SK-N-SH (cell line): ENCODE results near the gene CADM2. TPM values are rescaled to one million over a fixed set of nuclear protein-coding genes. Genes with fewer than 3 reads are reported as not detected.

ENCODE experiments used
- CTCF ChIA-PET: fragments of 300-600, 350-600 bp; formaldehyde crosslinking; extraction: SDS; loops from one replicate; lab custom pipeline; 2021; lab: Yijun Ruan, JAX
- POLR2A ChIA-PET: fragments of 350-600 bp; sonication (Branson Sonifier 250); formaldehyde crosslinking; extraction: SDS; loops from one replicate; lab custom pipeline; 2020; ENCODE audit warnings: antibody characterized with exemption, inconsistent platforms; lab: Yijun Ruan, JAX
- DNase-seq: peaks from one replicate; pipeline ENCODE4 v3.0.0; 2012
- H2AFZ ChIP-seq: fragments of 200-600 bp; sonication (generic); 2 replicates; pipeline ENCODE4 v1.8.1; 2016; ENCODE audit warnings: antibody characterized with exemption, mild to moderate bottlenecking, low read depth
- H3F3A ChIP-seq: fragments of 200-600 bp; sonication (generic); replicated peaks from 2 replicates; pipeline ENCODE3; 2016; ENCODE audit warnings: antibody characterized with exemption, mild to moderate bottlenecking; ENCODE audit not compliant: insufficient read depth
- H3K27ac ChIP-seq, 2 experiments: fragments of 200-500 bp in 1 of 2; fragments of 200-600 bp in 1 of 2; sonication (Bioruptor generic) in 1 of 2; sonication (generic), shearing (Covaris generic) in 1 of 2; 2 replicates each; pipeline versions ENCODE4 v1.5.1 to v1.6.1; 2014 to 2016; ENCODE audit warnings: low read depth in 2 of 2, inconsistent platforms in 1 of 2, low read length in 1 of 2, mild to moderate bottlenecking in 1 of 2, mixed read lengths in 1 of 2
- H3K27me3 ChIP-seq: fragments of 200-600 bp; sonication (generic), shearing (Covaris generic); 2 replicates; pipeline ENCODE4 v1.6.1; 2016; ENCODE audit warnings: mixed run types; ENCODE audit not compliant: insufficient read depth
- H3K36me3 ChIP-seq, 2 experiments: fragments of 200-500 bp in 1 of 2; fragments of 200-600 bp in 1 of 2; sonication (Bioruptor generic) in 1 of 2; sonication (generic) in 1 of 2; replicated peaks in 1 of 2; 2 replicates each; pipeline versions ENCODE3 to v1.5.1; 2014 to 2016; ENCODE audit warnings: low read length in 1 of 2, mild to moderate bottlenecking in 1 of 2; ENCODE audit not compliant: insufficient read depth in 2 of 2, control insufficient read depth in 1 of 2
- H3K4me1 ChIP-seq, 2 experiments: fragments of 200-500 bp in 1 of 2; fragments of 200-600 bp in 1 of 2; sonication (Bioruptor generic) in 1 of 2; sonication (generic), shearing (Covaris generic) in 1 of 2; 2 replicates each; pipeline versions ENCODE4 v1.5.1 to v1.6.1; 2014 to 2016; ENCODE audit warnings: low read depth in 1 of 2, low read length in 1 of 2, mixed run types in 1 of 2; ENCODE audit not compliant: insufficient read depth in 2 of 2, control insufficient read depth in 1 of 2
- H3K4me2 ChIP-seq: fragments of 200-600 bp; sonication (generic), shearing (Covaris generic); 2 replicates; pipeline ENCODE4 v1.6.1; 2017; ENCODE audit warnings: mixed run types
- H3K4me3 ChIP-seq, 2 experiments: fragments of 200-500 bp in 1 of 2; fragments of 200-600 bp in 1 of 2; sonication (Bioruptor generic) in 1 of 2; sonication (generic), shearing (Covaris generic) in 1 of 2; 2 replicates each; pipeline versions ENCODE4 v1.5.1 to v1.8.1; 2014 to 2016; ENCODE audit warnings: low read depth in 2 of 2, inconsistent platforms in 1 of 2, low read length in 1 of 2, mild to moderate bottlenecking in 1 of 2, mixed read lengths in 1 of 2, moderate library complexity in 1 of 2
- H3K79me2 ChIP-seq: fragments of 200-600 bp; sonication (generic); 2 replicates; pipeline ENCODE4 v1.8.1; 2017; ENCODE audit warnings: mild to moderate bottlenecking; ENCODE audit not compliant: insufficient read depth
- H3K9ac ChIP-seq: fragments of 200-600 bp; sonication (generic); 2 replicates; pipeline ENCODE4 v1.6.1; 2017; ENCODE audit warnings: mixed run types
- H3K9me2 ChIP-seq: fragments of 200-600 bp; sonication (generic); 2 replicates; pipeline ENCODE4 v1.6.1; 2017; ENCODE audit warnings: mixed run types
- H3K9me3 ChIP-seq: fragments of 200-600 bp; sonication (generic); 2 replicates; pipeline ENCODE4 v1.6.1; 2017; ENCODE audit warnings: mixed run types, mild to moderate bottlenecking, moderate library complexity
- H4K20me1 ChIP-seq: fragments of 200-600 bp; sonication (generic); 2 replicates; pipeline ENCODE4 v1.6.1; 2017; ENCODE audit warnings: mild to moderate bottlenecking, mixed run types; ENCODE audit not compliant: insufficient read depth
- CHD2 ChIP-seq: fragments of 150-350 bp; IDR thresholded peaks from 2 replicates; pipeline ENCODE4 v1.6.1; 2018; ENCODE audit warnings: low read length; ENCODE audit not compliant: partially characterized antibody
- EP300 ChIP-seq, 2 experiments: IDR thresholded peaks; 2 replicates each; pipeline versions ENCODE4 v1.4.0 to v1.6.1; 2012; ENCODE audit warnings: borderline replicate concordance in 1 of 2, low read depth in 1 of 2, low read length in 1 of 2
- EZH2phosphoT487 ChIP-seq: fragments of 200-600 bp; sonication (generic); IDR thresholded peaks from 2 replicates; pipeline ENCODE4 v1.6.1; 2017; ENCODE audit warnings: low read depth, mixed run types, mild to moderate bottlenecking, antibody characterized with exemption, moderate library complexity, borderline replicate concordance
- GATA2 ChIP-seq: sonication (generic); formaldehyde crosslinking; IDR thresholded peaks from 2 replicates; pipeline ENCODE4 v1.5.0; 2020; ENCODE audit warnings: mild to moderate bottlenecking, missing genetic modification reagents
- RAD21 ChIP-seq: IDR thresholded peaks from 2 replicates; pipeline ENCODE4 v1.6.1; 2012; ENCODE audit warnings: mild to moderate bottlenecking, low read length
- RFX5 ChIP-seq: IDR thresholded peaks from 2 replicates; pipeline ENCODE4 v1.6.1; 2012; ENCODE audit warnings: mild to moderate bottlenecking, improper control_type of control experiment, low read length
- RXRA ChIP-seq: IDR thresholded peaks from 2 replicates; pipeline ENCODE4 v1.4.0; 2012; ENCODE audit warnings: low read depth, mild to moderate bottlenecking, borderline replicate concordance
- SIN3A ChIP-seq: IDR thresholded peaks from 2 replicates; pipeline ENCODE4 v1.6.1; 2012; ENCODE audit warnings: low read depth, mild to moderate bottlenecking, low read length, moderate library complexity, borderline replicate concordance
- SMC3 ChIP-seq: IDR thresholded peaks from 2 replicates; pipeline ENCODE4 v1.6.1; 2012; ENCODE audit warnings: low read depth, low read length, improper control_type of control experiment
- WGBS: methylation state at CpG from one replicate; pipeline ENCODE4 v1.1.6; 2017; ENCODE audit warnings: low lambda C conversion rate; 5-methylcytosine and 5-hydroxymethylcytosine counted together
- polyA plus RNA-seq, 3 experiments: library from polyadenylated mRNA; depleted of rRNA; stranded (reverse); fragments of >200 nt; gene quantifications; 2 replicates each; pipeline ENCODE4 v1.2.3, GENCODE V29; 2012
- TF ChIP-seq, protein P1 (sequence below): fragments of 200-600 bp; sonication (generic); IDR thresholded peaks from 2 replicates; pipeline ENCODE4 v1.6.1; 2017; ENCODE audit warnings: antibody characterized with exemption, mild to moderate bottlenecking, moderate library complexity

The CADM2 gene
- polyA plus RNA-seq, 1 of the 3 experiments (the other 2 are of a cell fraction), result 0.46 TPM

GRCh38 chr3:84963137-84963536 lies 4.3 kb downstream of the CADM2 start:
- Histone ChIP-seq H3K79me2 (no peaks in the 10 kb centered on the region), H4K20me1 (no peaks in the 10 kb centered on the region), H3K27ac (no peak overlapping the region), H3K4me3 (no peak overlapping the region), H3K9me2 (no peaks in the 10 kb centered on the region), H3K9me3 (no peaks in the 10 kb centered on the region), H3K4me2 (no peak overlapping the region), H3F3A (no peaks in the 10 kb centered on the region), H3K27me3 (peaks cover 29% of the 10 kb centered on the region), H3K9ac (no peak overlapping the region), H3K4me1 (peaks cover 4 to 6% of the 10 kb centered on the region in 2 experiments; a peak in 3 of 4 replicates), H3K36me3 (no peaks in the 10 kb centered on the region), H2AFZ (no peak overlapping the region)
- POLR2A ChIA-PET, result no interaction called here
- TF ChIP-seq RFX5 (no peak), EZH2phosphoT487 (no peak), SMC3 (no peak), RAD21 (no peak), EP300 (IDR thresholded peaks at IDR 0.05; ENCODE audit: borderline replicate concordance in 1 of 2, low read depth in 1 of 2, low read length in 1 of 2) (no peak)
- CTCF ChIA-PET, result no interaction called here
- DNase-seq, result peak; percentile 10
- WGBS, result 32% methylated on average over 2 of the region's 2 CpGs

- Histone ChIP-seq H3K79me2 (no peaks in the 10 kb centered on the region), H3K27ac (peak overlapping the region in 1 of 2 experiments; percentile 50; a peak in 2 of 4 replicates), H3F3A (no peaks in the 10 kb centered on the region), H3K36me3 (no peaks in the 10 kb centered on the region), H3K9me3 (no peaks in the 10 kb centered on the region), H3K27me3 (peaks cover 18% of the 10 kb centered on the region), H2AFZ (no peak overlapping the region), H4K20me1 (no peaks in the 10 kb centered on the region), H3K4me2 (no peak overlapping the region), H3K4me3 (no peak overlapping the region), H3K4me1 (peaks cover 2 to 6% of the 10 kb centered on the region in 2 experiments; a peak in 2 of 4 replicates), H3K9me2 (no peaks in the 10 kb centered on the region), H3K9ac (no peak overlapping the region)
- DNase-seq, result peak; percentile 63
- TF ChIP-seq RXRA, result no peak
- TF ChIP-seq SMC3, result peak; percentile 36; the same call in 1 of the 2 replicates
- TF ChIP-seq RAD21, result peak; percentile 57
- TF ChIP-seq CHD2, result peak; percentile 38
- no peak for TF ChIP-seq SIN3A
- no peak for TF ChIP-seq GATA2 (CRISPR knock-in tag)
- TF ChIP-seq, protein P1, sequence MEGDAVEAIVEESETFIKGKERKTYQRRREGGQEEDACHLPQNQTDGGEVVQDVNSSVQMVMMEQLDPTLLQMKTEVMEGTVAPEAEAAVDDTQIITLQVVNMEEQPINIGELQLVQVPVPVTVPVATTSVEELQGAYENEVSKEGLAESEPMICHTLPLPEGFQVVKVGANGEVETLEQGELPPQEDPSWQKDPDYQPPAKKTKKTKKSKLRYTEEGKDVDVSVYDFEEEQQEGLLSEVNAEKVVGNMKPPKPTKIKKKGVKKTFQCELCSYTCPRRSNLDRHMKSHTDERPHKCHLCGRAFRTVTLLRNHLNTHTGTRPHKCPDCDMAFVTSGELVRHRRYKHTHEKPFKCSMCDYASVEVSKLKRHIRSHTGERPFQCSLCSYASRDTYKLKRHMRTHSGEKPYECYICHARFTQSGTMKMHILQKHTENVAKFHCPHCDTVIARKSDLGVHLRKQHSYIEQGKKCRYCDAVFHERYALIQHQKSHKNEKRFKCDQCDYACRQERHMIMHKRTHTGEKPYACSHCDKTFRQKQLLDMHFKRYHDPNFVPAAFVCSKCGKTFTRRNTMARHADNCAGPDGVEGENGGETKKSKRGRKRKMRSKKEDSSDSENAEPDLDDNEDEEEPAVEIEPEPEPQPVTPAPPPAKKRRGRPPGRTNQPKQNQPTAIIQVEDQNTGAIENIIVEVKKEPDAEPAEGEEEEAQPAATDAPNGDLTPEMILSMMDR, result peak; percentile 36; the same call in 1 of the 2 replicates
- WGBS, result 4% methylated on average over 1 of the region's 1 CpG
- ChIA-PET POLR2A (no interaction called here), CTCF (interaction anchor here (0.6 to 2.3 kb wide), 14 partner anchors 10 to 539 kb away, joined by 3 to 11 read pairs (median 4); no protein-coding TSS in a partner anchor)
Observed at GRCh38 chr3:84965141-84965540, 6.4 kb downstream of the CADM2 start.
